GM23248 (cell line): ENCODE data around the gene FERMT3. TPM values are rescaled to one million over a fixed set of nuclear protein-coding genes. Genes with fewer than 3 reads are reported as not detected.

ENCODE experiments used
- DNase-seq: peaks from one replicate; pipeline ENCODE4 v3.0.0-alpha.2; 2015
- H2AFZ ChIP-seq: fragments of 200-600 bp; sonication (generic); 2 replicates; pipeline ENCODE4 v1.6.1; 2016; ENCODE audit warnings: antibody characterized with exemption
- H3F3A ChIP-seq: fragments of 200-600 bp; sonication (generic); 2 replicates; pipeline ENCODE4 v1.6.1; 2016; ENCODE audit warnings: mild to moderate bottlenecking, antibody characterized with exemption, mixed run types; ENCODE audit not compliant: insufficient read depth
- H3K27ac ChIP-seq: fragments of 200-600 bp; sonication (generic); 2 replicates; pipeline ENCODE4 v1.5.1; 2016; ENCODE audit warnings: mild to moderate bottlenecking
- H3K27me3 ChIP-seq: fragments of 200-600 bp; sonication (generic); replicated peaks from 2 replicates; pipeline ENCODE4 v1.6.1; 2016; ENCODE audit warnings: mild to moderate bottlenecking; ENCODE audit not compliant: insufficient read depth
- H3K36me3 ChIP-seq: fragments of 200-600 bp; sonication (generic); 2 replicates; pipeline ENCODE4 v1.6.1; 2016; ENCODE audit warnings: low read depth, mild to moderate bottlenecking
- H3K4me1 ChIP-seq: fragments of 200-600 bp; sonication (generic); 2 replicates; pipeline ENCODE4 v1.6.1; 2016; ENCODE audit warnings: mild to moderate bottlenecking; ENCODE audit not compliant: insufficient read depth
- H3K4me2 ChIP-seq: fragments of 200-600 bp; sonication (generic); one replicate; pipeline ENCODE4 v1.6.1; 2016; ENCODE audit warnings: mild to moderate bottlenecking; ENCODE audit not compliant: unreplicated experiment
- H3K4me3 ChIP-seq: fragments of 200-600 bp; sonication (generic); 2 replicates; pipeline ENCODE4 v1.5.1; 2016; ENCODE audit warnings: mild to moderate bottlenecking
- H3K79me2 ChIP-seq: fragments of 200-600 bp; sonication (generic); 2 replicates; pipeline ENCODE4 v1.6.1; 2016; ENCODE audit warnings: mild to moderate bottlenecking; ENCODE audit not compliant: insufficient read depth
- H3K9ac ChIP-seq: fragments of 200-600 bp; sonication (generic); 2 replicates; pipeline ENCODE4 v1.6.1; 2016; ENCODE audit warnings: mild to moderate bottlenecking
- H3K9me2 ChIP-seq: fragments of 200-600 bp; sonication (generic); 2 replicates; pipeline ENCODE4 v1.6.1; 2016; ENCODE audit warnings: mixed run types, mild to moderate bottlenecking, moderate library complexity; ENCODE audit not compliant: insufficient read depth
- H3K9me3 ChIP-seq: fragments of 200-600 bp; sonication (generic); one replicate; pipeline ENCODE4 v1.6.1; 2017; ENCODE audit warnings: low read depth
- H4K20me1 ChIP-seq: fragments of 200-600 bp; sonication (generic); 2 replicates; pipeline ENCODE4 v1.6.0; 2016; ENCODE audit not compliant: insufficient read depth
- EZH2 ChIP-seq: fragments of 200-600 bp; sonication (generic); IDR thresholded peaks from 2 replicates; pipeline ENCODE4 v1.6.1; 2018; ENCODE audit warnings: antibody characterized with exemption, mild to moderate bottlenecking; ENCODE audit not compliant: insufficient read depth, poor library complexity, severe bottlenecking
- EZH2phosphoT487 ChIP-seq: fragments of 200-600 bp; sonication (generic); IDR thresholded peaks from 2 replicates; pipeline ENCODE4 v1.6.1; 2018; ENCODE audit warnings: antibody characterized with exemption, moderate library complexity, mild to moderate bottlenecking, low read depth; ENCODE audit not compliant: insufficient read depth
- WGBS, 2 experiments: methylation state at CpG; one replicate each; pipeline ENCODE4 v1.1.6; 2015 to 2017; ENCODE audit warnings: low lambda C conversion rate in 2 of 2, low coverage in 1 of 2; ENCODE audit errors: missing lambda C conversion rate in 2 of 2; 5-methylcytosine and 5-hydroxymethylcytosine counted together
- in situ Hi-C: fragments of 300-500 bp; cut with MboI; formaldehyde crosslinking; loops from 2 replicates; pipeline ENCODE4 v1.15.0; 2020
- polyA plus RNA-seq: library from polyadenylated mRNA; unstranded; fragments of >200 nt; fragmentation: Nextera tagmentation; extraction: Ambion mirVana; gene quantifications from 2 replicates; pipeline ENCODE4 v1.2.1, GENCODE V29; 2016
- total RNA-seq: library from RNA; depleted of rRNA; stranded (reverse); fragments of >200 nt; shearing (Covaris generic); gene quantifications from 2 replicates; pipeline ENCODE4 v1.2.3, GENCODE V29; 2014

The FERMT3 gene
- total and polyA plus RNA-seq, 2 experiments from 2014 or later: 1.5 to 3.9 TPM

DNA sequence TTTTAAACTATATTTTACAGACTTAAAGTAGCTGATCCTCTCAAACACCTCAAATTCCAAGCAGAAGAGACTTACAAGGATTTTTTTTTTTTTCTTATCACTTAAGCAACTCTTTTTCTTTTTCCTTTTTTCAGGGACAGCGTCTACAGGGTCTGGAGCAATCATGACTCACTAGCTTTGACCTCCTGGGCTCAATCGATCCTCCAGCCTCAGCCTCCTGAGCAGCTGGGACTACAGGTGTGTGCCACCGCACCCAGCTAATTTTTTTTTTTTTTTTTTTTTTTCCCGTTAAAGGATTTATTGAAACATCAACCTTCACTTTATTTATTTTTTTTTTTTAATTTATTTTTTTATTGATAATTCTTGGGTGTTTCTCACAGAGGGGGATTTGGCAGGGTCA is 36.1 kb upstream of the FERMT3 start:
- 96 to 97% methylated on average over 3 to 4 of the region's 4 CpGs for WGBS, 2 experiments
- Histone ChIP-seq H3F3A (no peaks in the 10 kb centered on the region), H3K9me2 (no peaks in the 10 kb centered on the region), H3K4me3 (no peak overlapping the region), H2AFZ (no peak overlapping the region), H3K79me2 (no peaks in the 10 kb centered on the region), H3K27me3 (no peaks in the 10 kb centered on the region), H3K4me2 (no peak overlapping the region), H3K4me1 (no peaks in the 10 kb centered on the region), H3K9me3 (no peaks in the 10 kb centered on the region), H3K36me3 (no peaks in the 10 kb centered on the region), H3K9ac (no peak overlapping the region), H3K27ac (no peak overlapping the region), H4K20me1 (no peaks in the 10 kb centered on the region)
- in situ Hi-C loops: no loop called here
- no peak for DNase-seq
- TF ChIP-seq EZH2: no peak
- TF ChIP-seq EZH2phosphoT487: no peak

DNA sequence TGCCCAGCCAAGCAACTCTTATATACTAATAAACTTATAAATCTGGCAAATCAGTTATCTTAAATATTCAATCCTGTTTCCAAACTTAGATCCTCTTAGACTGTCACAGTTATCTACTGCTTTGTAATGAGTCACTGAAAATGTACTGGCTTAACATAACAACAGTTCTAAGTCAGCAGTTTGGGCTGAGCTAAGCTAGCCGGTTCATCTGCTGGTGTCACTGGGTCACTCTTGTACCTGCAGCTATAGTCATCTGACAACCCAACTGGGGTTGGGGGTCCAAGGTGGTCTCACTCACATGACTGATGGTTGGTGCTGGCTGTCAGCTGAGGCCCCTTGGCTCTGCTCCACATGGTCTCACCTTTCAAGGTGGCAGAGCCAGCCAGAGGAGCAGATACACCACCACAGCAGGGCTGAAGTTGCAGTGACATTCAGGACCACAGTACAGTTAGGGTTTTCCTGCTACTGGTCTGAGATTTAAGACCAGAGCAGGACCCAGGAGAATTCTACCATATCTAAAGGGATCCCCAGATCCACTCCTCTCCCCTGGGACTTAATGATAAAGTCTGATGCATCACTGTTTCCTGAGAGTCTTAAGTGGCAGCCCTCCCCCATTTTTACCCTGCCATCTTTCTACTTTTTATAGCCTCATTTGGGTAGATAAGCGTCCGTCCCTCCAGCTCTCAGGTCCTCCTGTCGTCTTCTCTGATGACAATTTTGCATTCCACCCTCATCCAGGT is 32.7 kb upstream of the FERMT3 start:
- Histone ChIP-seq H3K4me1 (no peaks in the 10 kb centered on the region), H3K9me2 (no peaks in the 10 kb centered on the region), H3K9me3 (no peaks in the 10 kb centered on the region), H3K79me2 (no peaks in the 10 kb centered on the region), H3K4me2 (no peak overlapping the region), H3K9ac (no peak overlapping the region), H3K4me3 (no peak overlapping the region), H2AFZ (no peak overlapping the region), H4K20me1 (no peaks in the 10 kb centered on the region), H3F3A (no peaks in the 10 kb centered on the region), H3K36me3 (no peaks in the 10 kb centered on the region), H3K27me3 (no peaks in the 10 kb centered on the region), H3K27ac (no peak overlapping the region)
- no peak for TF ChIP-seq EZH2phosphoT487
- TF ChIP-seq EZH2: no peak
- WGBS, 2 experiments: 79 to 84% methylated on average over 4 of the region's 4 CpGs
- DNase-seq: peak; percentile 31
- in situ Hi-C loops: no loop called here

GRCh38 chr11:64176751-64177150 is 29.8 kb upstream of the FERMT3 start:
- Histone ChIP-seq H4K20me1 (no peaks in the 10 kb centered on the region), H3K27me3 (no peaks in the 10 kb centered on the region), H3K4me1 (peaks cover 11% of the 10 kb centered on the region), H3F3A (peaks cover 4% of the 10 kb centered on the region), H3K9me3 (no peaks in the 10 kb centered on the region), H2AFZ (no peak overlapping the region), H3K9me2 (no peaks in the 10 kb centered on the region), H3K9ac (no peak overlapping the region), H3K4me2 (no peak overlapping the region), H3K4me3 (no peak overlapping the region), H3K36me3 (no peaks in the 10 kb centered on the region), H3K79me2 (no peaks in the 10 kb centered on the region), H3K27ac (no peak overlapping the region)
- DNase-seq: no peak
- no peak for TF ChIP-seq EZH2phosphoT487
- no peak for TF ChIP-seq EZH2
- 89 to 92% methylated on average over 8 of the region's 8 CpGs for WGBS, 2 experiments
- in situ Hi-C loops: no loop called here

- no peaks in the 10 kb centered on the region for H4K20me1 ChIP-seq
- TF ChIP-seq EZH2: no peak
- no peak for TF ChIP-seq EZH2phosphoT487
- no peaks in the 10 kb centered on the region for H3K9me3 ChIP-seq
- in situ Hi-C loops: no loop called here
- no peaks in the 10 kb centered on the region for H3K9me2 ChIP-seq
- no peaks in the 10 kb centered on the region for H3K27me3 ChIP-seq
- H2AFZ ChIP-seq: no peak overlapping the region
- WGBS, 2 experiments: 86 to 100% methylated on average over 1 of the region's 1 CpG
- no peak for DNase-seq
- H3K4me1 ChIP-seq: peaks cover 14% of the 10 kb centered on the region
- peaks cover 9% of the 10 kb centered on the region for H3K79me2 ChIP-seq
- H3F3A ChIP-seq: peaks cover 8% of the 10 kb centered on the region
- H3K9ac ChIP-seq: no peak overlapping the region
- H3K4me3 ChIP-seq: no peak overlapping the region
- H3K36me3 ChIP-seq: no peaks in the 10 kb centered on the region
- H3K4me2 ChIP-seq: no peak overlapping the region
- H3K27ac ChIP-seq: no peak overlapping the region
Measured at GRCh38 chr11:64178203-64178602, 28.3 kb upstream of the FERMT3 start.
